Right ventricle myocardium inferior (tissue), 1 donor: Measurements from ENCODE around the gene TTC23. TPM values are rescaled to one million over a fixed set of nuclear protein-coding genes. Genes with fewer than 3 reads are reported as not detected.

Experiments used
- ATAC-seq: fragments of 200-7000 bp; cut with Tn5 transposase; one replicate; pipeline ENCODE4 v1.9.1; 2020; ENCODE audit warnings: mild to moderate bottlenecking, moderate library complexity
- DNase-seq: peaks from one replicate; pipeline ENCODE4 v3.0.0; 2021; ENCODE audit errors: missing footprints
- intact Hi-C: fragments of 100-400 bp; cut with DNase I; formaldehyde crosslinking; loops from one replicate; pipeline ENCODE4 v1.11.0; 2022
- long read RNA-seq: library from polyadenylated mRNA; unstranded; transcript quantifications from one replicate; pipeline ENCODE4 v2.0.0, GENCODE V29; 2021
- total RNA-seq: library from RNA; stranded (reverse); fragmentation: NEBNext Ultra II Directional; extraction: Animal tissue kit (Norgen Biotek cat#: 25700); gene quantifications from one replicate; pipeline ENCODE4 v1.2.1, GENCODE V29; 2021
- donor health status: DM: no; HTN: yes; CAD: no; lungs with severe emphysema.

Gene TTC23
- total RNA-seq, result 13.0 TPM
- long read RNA-seq, partial matches to known transcripts, result 0 of 4 reads
- long read RNA-seq, other reads (novel, unspliced or antisense), result 4 of 4 reads

GRCh38 chr15:99249270-99249841 is at the start of gene TTC23:
TSS of gene TTC23 (minus strand) at chr15:99249581. CDS start at chr15:99228712, 20,869 bp downstream.
- peak; percentile 32 for ATAC-seq
- intact Hi-C loops, result no loop called here
- no peak for DNase-seq

- ATAC-seq (no peak), DNase-seq (no peak)
- intact Hi-C loops, result no loop called here
Measured at GRCh38 chr15:99296386-99296785, 47.0 kb upstream of the TTC23 start.

GRCh38 chr15:99295840-99296239 is 46.5 kb upstream of the TTC23 start:
- DNase-seq (no peak), ATAC-seq (no peak)
- intact Hi-C loops, result no loop called here

GRCh38 chr15:99291643-99292042 is 42.3 kb upstream of the TTC23 start:
- intact Hi-C loops, result no loop called here
- DNase-seq (no peak), ATAC-seq (no peak)

GRCh38 chr15:99283717-99284116 is 34.3 kb upstream of the TTC23 start:
- no peak for DNase-seq
- intact Hi-C loops, result loop anchor here (2.0 to 5.0 kb wide), 2 partner anchors 421 to 449 kb away; partner anchors contain the start of gene LYSMD4
- ATAC-seq, result no peak

GRCh38 chr15:99282586-99282985 is 33.2 kb upstream of the TTC23 start:
- intact Hi-C loops, result loop anchor here (5.0 kb wide), 1 partner anchor 450 kb away; the partner anchor contains the start of gene LYSMD4
- DNase-seq (no peak), ATAC-seq (no peak)

- ATAC-seq, result no peak
- intact Hi-C loops, result loop anchor here (5.0 kb wide), 1 partner anchor 450 kb away; the partner anchor contains the start of gene LYSMD4
Measured at GRCh38 chr15:99282121-99282520, 32.7 kb upstream of the TTC23 start.

GRCh38 chr15:99279827-99280226 is 30.4 kb upstream of the TTC23 start:
- DNase-seq (no peak), ATAC-seq (no peak)
- intact Hi-C loops, result loop anchor here (5.0 kb wide), 1 partner anchor 452 kb away; the partner anchor contains the start of gene LYSMD4

More at GRCh38 chr15:99282121-99282520, 32.7 kb upstream of the TTC23 start:
- no peak for DNase-seq

- DNase-seq, result no peak
- no peak for ATAC-seq
- intact Hi-C loops, result no loop called here
Measured at GRCh38 chr15:99279290-99279689, 29.9 kb upstream of the TTC23 start.

GRCh38 chr15:99275525-99276128 is 26.2 kb upstream of the TTC23 start:
- DNase-seq (no peak), ATAC-seq (no peak)
- intact Hi-C loops, result no loop called here

- ATAC-seq (no peak), DNase-seq (no peak)
- intact Hi-C loops, result no loop called here
Measured at GRCh38 chr15:99275061-99275460, 25.7 kb upstream of the TTC23 start.

- intact Hi-C loops, result loop anchor here (2.0 kb wide), 1 partner anchor 483 kb away; no protein-coding TSS in a partner anchor
- ATAC-seq, result no peak
- DNase-seq, result no peak
Measured at GRCh38 chr15:99273801-99274200, 24.4 kb upstream of the TTC23 start.

GRCh38 chr15:99268431-99268830 is 19.1 kb upstream of the TTC23 start:
- ATAC-seq (no peak), DNase-seq (no peak)
- intact Hi-C loops, result no loop called here

- intact Hi-C loops, result no loop called here
- ATAC-seq, result no peak
- DNase-seq, result no peak
Measured at GRCh38 chr15:99267957-99268356, 18.6 kb upstream of the TTC23 start.

- ATAC-seq, result no peak
- intact Hi-C loops, result no loop called here
- no peak for DNase-seq
Measured at GRCh38 chr15:99265541-99266070, 16.2 kb upstream of the TTC23 start.

- no peak for DNase-seq
- intact Hi-C loops, result no loop called here
- ATAC-seq, result no peak
Measured at GRCh38 chr15:99264125-99264524, 14.7 kb upstream of the TTC23 start.

GRCh38 chr15:99257107-99257750 is 7.8 kb upstream of the TTC23 start:
- DNase-seq (no peak), ATAC-seq (no peak)
- intact Hi-C loops, result no loop called here

- no peak for DNase-seq
- no peak for ATAC-seq
- intact Hi-C loops, result no loop called here
Measured at GRCh38 chr15:99253381-99254090, 4.2 kb upstream of the TTC23 start.

- ATAC-seq (no peak), DNase-seq (no peak)
- intact Hi-C loops, result no loop called here
Measured at GRCh38 chr15:99252326-99252725, 2.9 kb upstream of the TTC23 start.
